ENCODE measurements around the gene ZNF627.

ZNF627 gene

DNA sequence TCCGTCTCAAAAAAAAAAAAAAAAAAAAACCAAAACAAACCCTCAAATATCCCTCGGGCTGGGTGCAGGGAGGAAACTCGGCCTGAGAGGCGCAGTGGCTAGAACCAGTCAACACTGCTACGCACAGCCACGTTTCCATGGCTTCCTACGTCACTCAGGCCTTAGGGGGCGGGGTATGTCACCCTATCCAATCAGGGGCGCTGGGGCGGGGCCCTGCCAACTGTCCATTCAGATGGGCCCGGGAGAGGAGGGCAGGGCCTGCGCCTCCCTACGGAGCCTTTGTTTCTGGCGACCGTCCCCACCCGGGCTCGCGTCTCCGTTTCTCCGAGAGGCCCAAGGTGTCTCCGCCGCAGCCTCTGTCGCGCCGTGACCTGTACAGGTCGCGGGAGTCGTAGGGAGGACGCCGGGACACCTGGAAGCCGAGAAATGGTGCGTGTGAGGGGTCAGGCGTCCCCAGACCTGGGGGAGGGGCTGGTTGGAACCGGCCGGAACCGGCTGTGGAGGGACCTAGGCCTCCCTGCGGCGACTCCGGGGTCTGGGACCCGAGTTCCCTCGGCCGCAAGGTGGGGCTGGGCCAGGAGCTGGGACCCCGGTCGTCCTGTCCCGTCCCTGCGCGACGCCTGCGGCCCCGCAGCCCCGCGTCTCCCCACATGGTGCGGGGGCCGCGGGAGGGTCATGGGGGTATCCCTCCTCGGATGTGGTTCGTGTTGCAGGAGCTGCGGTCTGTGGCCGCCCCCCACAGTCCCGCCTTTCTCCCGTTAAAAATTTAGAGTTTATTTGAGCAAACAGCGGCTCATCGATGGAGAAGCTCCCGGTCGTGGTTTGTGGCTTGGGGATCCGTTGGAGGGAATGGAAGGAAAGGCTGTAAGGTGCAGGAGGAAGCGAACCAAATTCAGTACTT is at the start of gene ZNF627:
ZNF627 (plus strand) TSS at position 282 of the 901 bp plus-strand sequence; CDS start at position 427, 145 bp downstream.
- peak; percentile 98 for DNase-seq (ENCODE audit: extremely low spot score)
- TF ChIP-seq, protein P1, sequence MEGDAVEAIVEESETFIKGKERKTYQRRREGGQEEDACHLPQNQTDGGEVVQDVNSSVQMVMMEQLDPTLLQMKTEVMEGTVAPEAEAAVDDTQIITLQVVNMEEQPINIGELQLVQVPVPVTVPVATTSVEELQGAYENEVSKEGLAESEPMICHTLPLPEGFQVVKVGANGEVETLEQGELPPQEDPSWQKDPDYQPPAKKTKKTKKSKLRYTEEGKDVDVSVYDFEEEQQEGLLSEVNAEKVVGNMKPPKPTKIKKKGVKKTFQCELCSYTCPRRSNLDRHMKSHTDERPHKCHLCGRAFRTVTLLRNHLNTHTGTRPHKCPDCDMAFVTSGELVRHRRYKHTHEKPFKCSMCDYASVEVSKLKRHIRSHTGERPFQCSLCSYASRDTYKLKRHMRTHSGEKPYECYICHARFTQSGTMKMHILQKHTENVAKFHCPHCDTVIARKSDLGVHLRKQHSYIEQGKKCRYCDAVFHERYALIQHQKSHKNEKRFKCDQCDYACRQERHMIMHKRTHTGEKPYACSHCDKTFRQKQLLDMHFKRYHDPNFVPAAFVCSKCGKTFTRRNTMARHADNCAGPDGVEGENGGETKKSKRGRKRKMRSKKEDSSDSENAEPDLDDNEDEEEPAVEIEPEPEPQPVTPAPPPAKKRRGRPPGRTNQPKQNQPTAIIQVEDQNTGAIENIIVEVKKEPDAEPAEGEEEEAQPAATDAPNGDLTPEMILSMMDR (IDR thresholded peaks at IDR 0.05; ENCODE audit: control extremely low read depth, extremely low read depth, low read depth, missing control alignments), result no peak
- POLR2A ChIA-PET, result interaction anchor here (0.7 kb wide), 1 partner anchor 104 kb away, joined by 6 read pairs; no protein-coding TSS in a partner anchor
- CTCF ChIA-PET, result interaction anchor here (0.9 to 1.4 kb wide), 2 partner anchors 11 to 103 kb away, joined by 3 to 5 read pairs; no protein-coding TSS in a partner anchor

DNA sequence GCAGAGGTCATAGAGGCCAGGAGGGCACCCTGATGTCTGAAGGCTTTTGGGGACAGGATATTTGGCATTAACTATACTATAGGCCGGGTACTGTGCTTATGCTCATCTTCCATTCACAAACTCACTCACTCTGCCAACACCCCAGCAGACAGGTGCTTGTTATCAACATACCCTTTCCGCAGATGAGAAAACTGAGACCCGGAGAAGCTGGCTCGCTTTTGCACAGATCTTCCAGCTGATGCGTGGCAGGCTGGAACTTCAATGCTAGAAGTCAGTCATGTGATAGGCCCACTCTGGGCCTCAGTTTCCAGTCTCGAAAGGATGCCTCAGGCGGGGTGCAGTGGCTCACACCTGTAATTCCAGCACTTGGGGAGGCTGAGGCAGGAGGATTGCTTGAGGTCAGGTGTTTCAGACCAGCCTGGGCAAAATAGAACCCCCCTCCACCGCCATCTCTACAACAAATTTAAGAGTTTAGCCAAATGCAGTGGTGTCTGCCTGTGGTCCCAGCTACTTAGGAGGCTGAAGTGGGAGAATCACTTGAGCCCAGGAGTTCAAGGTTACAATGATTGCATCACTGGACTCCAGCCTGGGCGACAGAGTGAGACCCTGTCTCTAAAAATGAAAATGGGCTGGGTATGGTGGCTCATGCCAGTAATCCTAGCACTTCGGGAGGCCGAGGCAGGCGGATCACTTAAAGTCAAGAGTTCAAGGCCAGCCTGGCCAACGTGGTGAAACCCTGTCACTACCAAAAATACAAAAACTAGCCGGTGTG is 49.2 kb upstream of the ZNF627 start:
- DNase-seq (ENCODE audit: extremely low spot score), result no peak
- TF ChIP-seq, protein P1 (IDR thresholded peaks at IDR 0.05; ENCODE audit: control extremely low read depth, extremely low read depth, low read depth, missing control alignments), result no peak
- ChIA-PET CTCF (interaction anchor here (2.2 to 2.9 kb wide), 2 partner anchors 12 to 66 kb away, joined by 4 to 10 read pairs; no protein-coding TSS in a partner anchor), POLR2A (no interaction called here)

DNA sequence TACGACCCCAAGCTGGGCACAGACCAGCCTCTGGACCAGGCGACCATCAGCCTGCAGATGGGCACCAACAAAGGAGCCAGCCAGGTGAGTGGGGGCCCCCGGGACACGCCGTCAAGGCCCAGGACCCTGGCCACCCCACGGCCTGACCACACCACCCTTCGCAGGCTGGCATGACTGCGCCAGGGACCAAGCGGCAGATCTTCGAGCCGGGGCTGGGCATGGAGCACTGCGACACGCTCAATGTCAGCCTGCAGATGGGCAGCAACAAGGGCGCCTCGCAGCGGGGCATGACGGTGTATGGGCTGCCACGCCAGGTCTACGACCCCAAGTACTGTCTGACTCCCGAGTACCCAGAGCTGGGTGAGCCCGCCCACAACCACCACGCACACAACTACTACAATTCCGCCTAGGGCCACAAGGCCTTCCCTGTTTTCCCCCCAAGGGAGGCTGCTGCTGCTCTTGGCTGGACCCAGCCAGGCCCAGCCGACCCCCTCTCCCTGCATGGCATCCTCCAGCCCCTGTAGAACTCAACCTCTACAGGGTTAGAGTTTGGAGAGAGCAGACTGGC is 47.8 kb upstream of the ZNF627 start:
- ChIA-PET CTCF (interaction anchor here (1.7 to 2.9 kb wide), 3 partner anchors 13 to 67 kb away, joined by 4 to 10 read pairs (median 4); no protein-coding TSS in a partner anchor), POLR2A (no interaction called here)
- TF ChIP-seq, protein P1 (IDR thresholded peaks at IDR 0.05; ENCODE audit: control extremely low read depth, extremely low read depth, low read depth, missing control alignments), result no peak
- no peak for DNase-seq (ENCODE audit: extremely low spot score)

DNA sequence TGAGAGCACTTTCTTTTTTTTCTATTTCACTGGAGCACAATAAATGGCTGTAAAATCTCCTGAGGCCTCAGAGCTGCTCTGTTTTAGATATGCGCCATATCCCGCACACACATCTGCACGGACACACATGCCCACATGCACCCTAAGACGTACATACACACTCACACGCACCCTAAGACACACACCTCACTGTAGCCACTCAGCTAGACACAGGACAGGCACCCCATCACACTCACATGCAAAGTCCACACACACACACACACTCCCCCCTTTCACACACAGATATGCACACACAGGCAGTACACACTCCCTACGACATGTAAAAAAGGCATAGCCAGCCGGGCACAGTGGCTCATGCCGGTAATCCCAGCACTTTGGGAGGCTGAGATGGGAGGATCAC is 47.0 kb upstream of the ZNF627 start:
- ChIA-PET CTCF (interaction anchor here (1.7 to 2.9 kb wide), 3 partner anchors 14 to 68 kb away, joined by 4 to 10 read pairs (median 4); no protein-coding TSS in a partner anchor), POLR2A (no interaction called here)
- TF ChIP-seq, protein P1 (IDR thresholded peaks at IDR 0.05; ENCODE audit: control extremely low read depth, extremely low read depth, low read depth, missing control alignments), result no peak

DNA sequence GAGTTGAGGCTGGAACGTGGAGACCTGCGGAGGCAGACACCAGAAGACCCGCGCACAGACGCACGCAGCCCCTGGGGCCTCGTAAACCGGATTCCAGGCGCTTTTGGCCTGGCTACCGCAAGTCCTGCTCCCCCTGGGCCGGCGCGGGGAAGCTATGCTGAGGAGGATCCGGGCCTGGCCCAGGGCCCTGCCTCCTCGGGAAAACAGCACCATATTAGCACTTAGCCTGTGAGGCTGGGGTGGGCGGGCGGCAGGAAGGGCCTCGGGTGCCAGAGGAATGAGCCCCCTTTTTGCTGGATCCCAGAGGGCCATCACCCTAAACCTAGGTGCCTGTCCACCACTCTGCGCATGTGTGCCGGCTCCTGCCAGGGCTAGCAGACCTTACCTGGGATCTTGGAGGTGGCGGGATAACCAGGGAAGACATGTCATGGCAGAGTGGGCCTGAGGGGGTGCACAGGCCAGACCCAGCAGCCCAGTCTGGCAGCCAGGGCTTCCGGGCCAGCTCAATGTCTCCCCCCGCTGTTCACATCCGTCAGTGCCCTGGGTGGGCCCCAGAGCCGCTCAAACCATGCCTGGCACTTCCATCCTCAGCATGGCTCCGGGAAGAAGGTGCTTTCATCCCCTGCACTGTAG is 45.6 kb upstream of the ZNF627 start:
- TF ChIP-seq, protein P1 (IDR thresholded peaks at IDR 0.05; ENCODE audit: control extremely low read depth, extremely low read depth, low read depth, missing control alignments), result peak; percentile 33
- ChIA-PET CTCF (interaction anchor here (0.7 to 1.9 kb wide), 2 partner anchors 9 to 16 kb away, joined by 3 to 6 read pairs; no protein-coding TSS in a partner anchor), POLR2A (no interaction called here)
- DNase-seq (ENCODE audit: extremely low spot score), result peak; percentile 29

More for the DNA sequence above, 47.0 kb upstream of the ZNF627 start:
- DNase-seq (ENCODE audit: extremely low spot score), result no peak

Data from GM10248 (cell line).